ENCODE data around the gene SGIP1. TPM values are rescaled to one million over a fixed set of nuclear protein-coding genes. Genes with fewer than 3 reads are reported as not detected.

SGIP1 gene
- polyA plus RNA-seq, 1 of the 3 experiments (the other 2 are of a cell fraction) = 15.5 TPM

DNA sequence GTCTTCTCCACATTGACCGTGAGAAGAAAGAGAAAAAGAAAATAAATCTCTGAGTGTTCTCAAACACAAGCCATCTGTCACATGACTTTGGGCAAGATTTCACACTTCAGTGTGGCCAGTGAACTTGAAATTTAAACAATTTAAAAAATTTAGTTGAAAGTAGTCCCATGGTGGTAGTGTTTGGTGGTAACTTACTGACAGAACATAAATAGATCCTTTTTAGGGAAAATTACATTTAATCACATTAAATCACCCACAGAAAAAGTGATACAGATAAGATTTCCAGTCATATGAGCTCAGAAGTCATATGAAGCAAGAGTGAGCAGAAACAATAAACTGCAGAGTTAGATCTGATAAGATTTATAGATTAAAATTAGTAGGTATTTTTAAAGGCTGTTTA lies 31.9 kb upstream of the SGIP1 start:
- ChIA-PET CTCF (interaction anchor here (0.7 to 9.9 kb wide), 7 partner anchors 11 to 545 kb away, joined by 3 to 201 read pairs (median 17); no protein-coding TSS in a partner anchor), POLR2A (no interaction called here)
- Histone ChIP-seq H3K79me2 (ENCODE audit: insufficient read depth) (no peaks in the 10 kb centered on the region), H3K27ac (ENCODE audit: low read depth in 2 of 2, low read length in 1 of 2) (peak overlapping the region; percentile 2 to 86; a peak in 3 of 4 replicates), H3K36me3 (replicated peaks in 1 of 2; ENCODE audit: control insufficient read depth in 1 of 2, insufficient read depth in 2 of 2, low read length in 1 of 2) (no peaks in the 10 kb centered on the region), H3K4me1 (ENCODE audit: control insufficient read depth in 1 of 2, insufficient read depth in 2 of 2, low read depth in 1 of 2, low read length in 1 of 2) (peaks cover 8 to 13% of the 10 kb centered on the region in 2 experiments; a peak in 3 of 4 replicates), H2AFZ (ENCODE audit: low read depth) (no peak overlapping the region), H3K9ac (no peak overlapping the region), H3K27me3 (ENCODE audit: insufficient read depth) (no peaks in the 10 kb centered on the region), H3K4me2 (no peak overlapping the region), H3F3A (replicated peaks; ENCODE audit: insufficient read depth) (peaks cover 7% of the 10 kb centered on the region), H3K4me3 (ENCODE audit: low read depth in 2 of 2, low read length in 1 of 2) (no peak overlapping the region), H3K9me2 (no peaks in the 10 kb centered on the region), H4K20me1 (ENCODE audit: insufficient read depth) (no peaks in the 10 kb centered on the region), H3K9me3 (no peaks in the 10 kb centered on the region)
- DNase-seq = no peak
- WGBS (ENCODE audit: low lambda C conversion rate) = 64% methylated on average over 1 of the region's 1 CpG
- no peak for TF ChIP-seq GABPA (IDR thresholded peaks at IDR 0.05; ENCODE audit: low read depth)
- no peak for TF ChIP-seq MXI1 (IDR thresholded peaks at IDR 0.05; ENCODE audit: low read depth, low read length)
- peak; percentile 33; the same call in 1 of the 2 replicates for TF ChIP-seq RCOR1 (IDR thresholded peaks at IDR 0.05; ENCODE audit: low read length)
- TF ChIP-seq EP300 (IDR thresholded peaks at IDR 0.05; ENCODE audit: borderline replicate concordance in 1 of 2, low read depth in 1 of 2, low read length in 1 of 2) = peak in 1 of 2 experiments; percentile 49; a peak in 1 of 4 replicates

GRCh38 chr1:66503841-66504470 lies 30.0 kb upstream of the SGIP1 start:
- H2AFZ ChIP-seq (ENCODE audit: low read depth) = peak overlapping the region; percentile 68; the same call in 1 of the 2 replicates

More at GRCh38 chr1:66503841-66504470, 30.0 kb upstream of the SGIP1 start:
- no peak overlapping the region for H3K4me2 ChIP-seq
- TF ChIP-seq EP300 (IDR thresholded peaks at IDR 0.05; ENCODE audit: borderline replicate concordance in 1 of 2, low read depth in 1 of 2, low read length in 1 of 2) = peak in 1 of 2 experiments; percentile 46; a peak in 1 of 4 replicates
- TF ChIP-seq EZH2phosphoT487 (IDR thresholded peaks at IDR 0.05; ENCODE audit: borderline replicate concordance, low read depth) = no peak
- peak; percentile 97 for TF ChIP-seq RAD21 (IDR thresholded peaks at IDR 0.05; ENCODE audit: low read length)
- TF ChIP-seq RFX5 (IDR thresholded peaks at IDR 0.05; ENCODE audit: low read length) = peak; percentile 56; the same call in 1 of the 2 replicates
- TF ChIP-seq SMC3 (IDR thresholded peaks at IDR 0.05; ENCODE audit: low read depth, low read length) = peak; percentile 92
- peak; percentile 21 for TF ChIP-seq CHD2 (IDR thresholded peaks at IDR 0.05; ENCODE audit: low read length, partially characterized antibody)
- TF ChIP-seq MXI1 (IDR thresholded peaks at IDR 0.05; ENCODE audit: low read depth, low read length) = 0 out of 2 replicates have a peak, but pooled peaks have one; percentile 26
- TF ChIP-seq CTCF (IDR thresholded peaks at IDR 0.05) = peak; percentile 85
- no peak for TF ChIP-seq POLR2AphosphoS5 (IDR thresholded peaks at IDR 0.05; ENCODE audit: low read depth, low read length)
- H4K20me1 ChIP-seq (ENCODE audit: insufficient read depth) = no peaks in the 10 kb centered on the region
- H3K36me3 ChIP-seq (replicated peaks in 1 of 2; ENCODE audit: control insufficient read depth in 1 of 2, insufficient read depth in 2 of 2, low read length in 1 of 2) = no peaks in the 10 kb centered on the region
- peak overlapping the region in 1 of 2 experiments; percentile 86; a peak in 2 of 4 replicates for H3K27ac ChIP-seq (ENCODE audit: low read depth in 2 of 2, low read length in 1 of 2)
- peak; percentile 53 for DNase-seq
- no peak overlapping the region for H3K9ac ChIP-seq
- no peaks in the 10 kb centered on the region for H3K9me2 ChIP-seq
- no peaks in the 10 kb centered on the region for H3K79me2 ChIP-seq (ENCODE audit: insufficient read depth)
- peaks cover 8 to 16% of the 10 kb centered on the region in 2 experiments; a peak in 3 of 4 replicates for H3K4me1 ChIP-seq (ENCODE audit: control insufficient read depth in 1 of 2, insufficient read depth in 2 of 2, low read depth in 1 of 2, low read length in 1 of 2)
- H3F3A ChIP-seq (replicated peaks; ENCODE audit: insufficient read depth) = peaks cover 7% of the 10 kb centered on the region
- H3K9me3 ChIP-seq = no peaks in the 10 kb centered on the region
- ChIA-PET CTCF (interaction anchor here (0.6 to 9.9 kb wide), 56 partner anchors 9 to 1287 kb away, joined by 3 to 201 read pairs (median 4); partner anchors contain the start of genes SGIP1 and SLC35D1), POLR2A (interaction anchor here (1.1 to 1.4 kb wide), 5 partner anchors 9 to 222 kb away, joined by 3 to 6 read pairs (median 4); no protein-coding TSS in a partner anchor)
- WGBS (ENCODE audit: low lambda C conversion rate) = 50% methylated on average over 3 of the region's 3 CpGs
- no peak overlapping the region; a peak in 1 of 4 replicates for H3K4me3 ChIP-seq (ENCODE audit: low read depth in 2 of 2, low read length in 1 of 2)
- H3K27me3 ChIP-seq (ENCODE audit: insufficient read depth) = no peaks in the 10 kb centered on the region

Measured in SK-N-SH (cell line).